Choroid plexus epithelial cell (primary cell): Measurements from ENCODE around the gene DLK2.
"Not testable (repeated sequence)": the region's sequence is repeated elsewhere in the genome, so short reads cannot be mapped to it uniquely, and the experiment has no call there.

Experiments used
- DNase-seq: peaks from one replicate; pipeline ENCODE4 v3.0.0-alpha.2; 2010; ENCODE audit warnings: low read depth
- H3K4me3 ChIP-seq: 2 replicates; pipeline ENCODE4 v1.5.1; 2011; ENCODE audit warnings: low read depth, mild to moderate bottlenecking, control low read depth, low read length, moderate library complexity
- TF ChIP-seq, protein P1 (sequence below): conservative IDR thresholded peaks from 2 replicates; pipeline ENCODE4 v1.5.1; 2011; ENCODE audit warnings: low read depth, mild to moderate bottlenecking, control low read depth, inconsistent platforms, low read length, moderate library complexity

Gene DLK2

DNA sequence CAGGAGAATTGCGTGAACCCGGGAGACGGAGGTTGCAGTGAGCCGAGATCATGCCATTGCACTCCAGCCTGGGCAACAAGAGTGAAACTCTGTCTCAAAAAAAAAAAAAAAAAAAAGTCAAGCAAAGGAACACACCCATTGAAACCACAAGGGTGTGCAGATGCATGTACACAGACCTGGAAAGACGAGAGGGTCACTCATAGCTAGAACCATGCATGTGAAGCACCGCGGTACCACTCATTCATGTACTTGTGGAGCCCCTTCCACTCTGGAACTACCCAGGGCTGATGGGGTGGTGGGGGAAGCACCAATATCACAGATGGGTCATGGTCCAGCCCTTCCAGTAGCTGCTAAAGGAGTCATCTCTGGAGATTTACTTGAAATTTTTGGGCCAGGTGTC, 14.6 kb upstream of the DLK2 start:
- no peak overlapping the region for H3K4me3 ChIP-seq
- TF ChIP-seq, protein P1, sequence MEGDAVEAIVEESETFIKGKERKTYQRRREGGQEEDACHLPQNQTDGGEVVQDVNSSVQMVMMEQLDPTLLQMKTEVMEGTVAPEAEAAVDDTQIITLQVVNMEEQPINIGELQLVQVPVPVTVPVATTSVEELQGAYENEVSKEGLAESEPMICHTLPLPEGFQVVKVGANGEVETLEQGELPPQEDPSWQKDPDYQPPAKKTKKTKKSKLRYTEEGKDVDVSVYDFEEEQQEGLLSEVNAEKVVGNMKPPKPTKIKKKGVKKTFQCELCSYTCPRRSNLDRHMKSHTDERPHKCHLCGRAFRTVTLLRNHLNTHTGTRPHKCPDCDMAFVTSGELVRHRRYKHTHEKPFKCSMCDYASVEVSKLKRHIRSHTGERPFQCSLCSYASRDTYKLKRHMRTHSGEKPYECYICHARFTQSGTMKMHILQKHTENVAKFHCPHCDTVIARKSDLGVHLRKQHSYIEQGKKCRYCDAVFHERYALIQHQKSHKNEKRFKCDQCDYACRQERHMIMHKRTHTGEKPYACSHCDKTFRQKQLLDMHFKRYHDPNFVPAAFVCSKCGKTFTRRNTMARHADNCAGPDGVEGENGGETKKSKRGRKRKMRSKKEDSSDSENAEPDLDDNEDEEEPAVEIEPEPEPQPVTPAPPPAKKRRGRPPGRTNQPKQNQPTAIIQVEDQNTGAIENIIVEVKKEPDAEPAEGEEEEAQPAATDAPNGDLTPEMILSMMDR, result no peak
- DNase-seq, result no peak

DNA sequence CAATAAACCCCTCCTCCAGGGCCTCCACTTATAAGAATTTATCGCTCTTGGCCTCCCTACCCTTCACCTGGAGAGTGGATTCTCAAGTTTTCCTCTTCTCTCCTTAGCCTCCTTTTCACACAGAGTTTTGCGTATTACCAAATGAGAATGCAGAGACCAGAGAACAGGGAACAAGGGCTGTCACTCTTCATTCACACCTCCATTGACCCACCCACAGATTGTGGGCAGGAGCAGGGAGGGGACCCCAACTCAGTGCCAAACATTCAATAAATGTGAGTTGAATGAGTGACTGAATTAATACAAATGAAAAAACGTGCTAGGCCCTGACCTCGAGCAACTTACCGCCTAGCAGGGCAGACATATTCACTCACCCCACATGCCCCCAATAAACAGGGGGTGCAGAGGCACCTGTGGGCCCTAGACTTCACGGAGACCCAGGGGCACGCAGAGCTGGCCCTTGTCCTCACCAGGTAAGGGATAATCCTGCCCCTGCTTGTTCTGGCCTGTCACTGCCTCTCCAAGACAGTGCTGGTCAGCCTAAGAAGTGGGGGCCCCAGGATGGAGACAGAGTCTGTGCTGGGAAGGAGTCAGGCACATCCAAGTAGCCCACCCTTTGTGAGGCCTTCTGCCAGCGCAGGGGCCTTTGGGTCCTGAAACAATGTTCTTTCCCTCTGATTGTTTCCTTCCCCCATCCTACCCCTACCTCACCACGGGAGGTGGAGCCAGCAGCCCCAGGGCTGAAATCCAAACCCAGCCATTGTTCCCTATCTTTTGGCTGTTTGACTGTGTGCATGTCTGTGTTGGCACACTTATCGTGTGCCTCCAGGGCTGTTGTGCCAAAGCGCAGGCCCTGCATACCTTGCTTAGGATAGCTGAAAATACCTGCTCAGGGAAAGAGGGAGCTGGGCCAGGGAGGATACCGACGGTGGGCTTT, 13.7 kb upstream of the DLK2 start:
- DNase-seq, result no peak
- no peak overlapping the region for H3K4me3 ChIP-seq
- TF ChIP-seq, protein P1, result no peak

DNA sequence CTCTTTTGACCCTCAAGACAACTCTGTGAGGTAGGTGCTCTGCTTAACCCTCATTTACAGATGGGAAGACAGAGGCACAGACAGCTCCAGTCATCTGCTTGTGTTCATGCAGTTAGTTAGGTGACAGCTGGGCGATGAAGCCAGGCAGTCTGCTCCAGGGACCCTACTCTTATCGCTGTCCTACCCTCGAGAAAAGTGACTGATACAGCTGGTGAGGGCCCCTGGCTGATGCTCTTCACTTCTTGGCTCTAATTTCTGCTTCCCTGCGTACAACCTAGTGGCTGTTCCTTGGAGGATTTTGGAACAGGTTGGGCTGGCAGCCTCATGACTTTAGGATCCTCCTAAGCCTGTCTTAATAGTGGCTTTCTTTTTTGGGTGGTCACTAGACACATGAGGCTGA, 12.9 kb upstream of the DLK2 start:
- no peak overlapping the region for H3K4me3 ChIP-seq
- no peak for DNase-seq
- TF ChIP-seq, protein P1, result no peak

DNA sequence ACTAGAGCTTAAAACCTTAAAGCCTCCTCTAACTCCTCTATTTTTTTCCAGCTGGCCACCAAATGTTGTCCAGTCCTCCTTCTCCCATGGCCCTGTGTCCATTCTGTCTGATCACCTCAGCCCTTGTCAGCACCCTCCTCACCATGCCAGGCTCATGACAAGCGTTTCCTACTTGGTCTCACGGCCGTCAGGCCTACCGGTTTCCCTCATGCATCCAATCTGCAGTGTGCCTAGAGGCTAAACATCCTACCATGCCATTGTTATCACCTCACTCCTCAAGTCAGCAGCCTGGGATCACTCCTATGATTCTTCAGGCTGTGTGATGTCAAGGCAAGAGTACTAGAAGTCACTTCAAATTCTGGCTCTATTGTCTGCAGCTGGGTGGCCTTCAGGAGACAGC, 12.4 kb upstream of the DLK2 start:
- TF ChIP-seq, protein P1, result no peak
- H3K4me3 ChIP-seq, result no peak overlapping the region
- DNase-seq, result no peak

DNA sequence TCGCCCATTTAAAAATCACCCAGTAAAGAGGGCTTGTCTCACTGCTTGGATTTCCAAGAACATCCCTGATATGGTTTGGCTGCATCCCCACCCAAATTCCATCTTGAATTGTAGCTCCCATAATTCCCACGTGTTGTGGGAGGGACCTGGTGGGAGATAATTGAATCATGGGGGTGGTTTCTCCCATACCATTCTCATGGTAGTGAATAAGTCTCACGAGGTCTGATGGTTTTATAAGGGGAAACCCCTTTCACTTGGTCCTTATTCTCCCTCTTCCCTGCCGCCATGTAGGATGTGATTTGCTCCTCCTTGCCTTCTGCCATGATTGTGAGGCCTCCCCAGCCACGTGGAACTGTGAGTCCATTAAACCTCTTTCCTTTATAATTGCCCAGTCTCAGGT, 11.9 kb upstream of the DLK2 start:
- not testable (repeated sequence) for DNase-seq, H3K4me3 ChIP-seq

DNA sequence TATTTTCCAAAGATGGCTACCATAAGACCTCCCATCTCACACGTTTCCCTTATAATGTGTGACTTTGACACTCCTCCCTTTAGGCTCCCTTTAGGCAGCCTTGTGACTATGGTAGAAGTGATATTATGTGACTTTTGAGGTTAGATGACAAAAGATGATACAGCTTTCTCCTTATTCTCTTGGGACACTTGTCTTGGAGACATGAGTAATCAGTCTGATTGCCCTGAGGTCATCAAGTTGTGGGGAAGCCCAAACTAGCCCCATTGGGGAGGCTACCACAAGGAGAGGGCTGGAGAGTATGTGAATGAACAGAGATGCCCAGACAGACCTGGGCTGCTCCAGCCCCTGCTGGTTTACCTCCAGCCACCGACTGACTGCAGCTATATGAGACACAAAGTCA, 10.6 kb upstream of the DLK2 start:
- no peak overlapping the region for H3K4me3 ChIP-seq
- DNase-seq, result no peak
- TF ChIP-seq, protein P1, result no peak

DNA sequence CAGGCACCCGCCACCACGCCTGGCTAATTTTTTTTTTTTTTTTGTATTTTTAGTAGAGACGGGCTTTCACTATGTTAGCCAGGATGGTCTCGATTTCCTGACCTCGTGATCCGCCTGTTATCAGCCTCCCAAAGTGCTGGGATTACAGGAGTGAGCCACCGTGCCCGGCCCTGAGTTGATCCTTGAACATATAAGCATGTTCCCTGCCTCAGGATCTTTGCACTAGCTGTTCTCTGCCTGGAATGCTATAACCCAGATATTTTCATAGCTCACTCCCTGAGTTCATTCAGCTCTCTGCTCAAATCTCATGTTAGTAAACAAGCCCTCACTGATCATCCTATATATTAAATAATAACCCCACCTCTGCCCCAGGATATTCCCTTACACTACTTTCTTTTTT, 9.0 kb upstream of the DLK2 start:
- no peak for DNase-seq
- H3K4me3 ChIP-seq, result no peak overlapping the region
- TF ChIP-seq, protein P1, result no peak
